GM12865 (cell line): Measurements from ENCODE around the gene ZNF57.
"Not testable (repeated sequence)": the region's sequence is repeated elsewhere in the genome, so short reads cannot be mapped to it uniquely, and the experiment has no call there.

Experiments used
- DNase-seq: peaks from one replicate; pipeline ENCODE4 v3.0.0; 2010; ENCODE audit warnings: low read depth
- H3K4me3 ChIP-seq: 2 replicates; pipeline ENCODE4 v1.5.1; 2011; ENCODE audit warnings: mild to moderate bottlenecking, low read depth, low read length, control low read depth
- CTCF ChIP-seq: IDR thresholded peaks from 2 replicates; pipeline ENCODE4 v1.5.1; 2011; ENCODE audit warnings: low read length, control low read depth, low read depth, inconsistent platforms; ENCODE audit not compliant: insufficient read depth; ENCODE audit errors: missing control alignments

Gene ZNF57

DNA sequence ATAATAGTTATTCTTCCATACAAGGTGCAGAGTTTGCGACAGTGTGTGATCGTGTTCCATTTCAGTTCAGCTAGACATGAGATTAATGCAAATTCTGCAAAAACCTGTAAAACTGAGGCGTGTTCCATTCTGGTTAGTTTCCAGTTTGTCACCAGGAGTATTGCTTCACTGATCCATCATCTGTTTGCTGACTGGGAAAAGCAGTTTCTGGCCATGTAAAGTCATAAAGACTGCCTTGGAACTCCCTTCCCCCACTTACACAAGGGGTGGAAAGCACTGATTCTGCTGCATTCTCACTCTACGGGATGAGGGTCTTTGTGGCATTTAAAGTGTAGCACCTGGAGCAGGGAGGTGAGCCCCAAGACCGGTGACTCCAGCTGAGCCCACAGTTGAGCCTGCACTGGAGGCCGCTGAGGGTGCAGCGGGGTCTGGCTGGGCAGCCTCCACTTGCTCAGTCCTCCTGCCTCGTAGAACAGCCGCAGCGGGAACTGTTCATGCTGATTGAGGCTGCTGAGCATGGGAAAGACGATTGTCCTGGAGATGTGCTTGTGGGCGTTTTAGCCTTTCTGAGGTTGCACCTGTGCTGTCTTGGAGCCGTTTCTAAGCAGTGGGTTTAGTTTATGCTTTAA is 2.0 kb downstream of the ZNF57 start:
- DNase-seq, result no peak
- no peak for TF ChIP-seq CTCF
- H3K4me3 ChIP-seq, result no peak overlapping the region

DNA sequence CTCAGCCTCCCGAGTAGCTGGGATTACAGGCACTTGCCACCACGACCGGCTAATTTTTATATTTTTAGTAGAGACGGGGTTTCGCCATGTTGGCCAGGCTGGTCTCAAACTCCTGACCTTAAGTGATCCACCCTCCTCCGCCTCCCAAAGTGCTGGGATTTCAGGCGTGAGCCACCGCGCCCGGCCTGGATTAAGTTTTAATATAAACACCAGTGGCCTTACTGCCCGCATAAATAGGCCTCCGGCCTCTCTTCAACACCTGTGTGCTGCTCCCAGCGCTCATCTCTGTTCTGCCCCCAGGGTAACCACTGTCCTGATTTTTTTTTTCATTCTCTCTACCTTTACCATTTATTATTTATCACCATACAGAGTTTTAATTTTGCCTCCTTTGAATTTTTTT is 2.6 kb downstream of the ZNF57 start:
- H3K4me3 ChIP-seq, DNase-seq: not testable (repeated sequence)

DNA sequence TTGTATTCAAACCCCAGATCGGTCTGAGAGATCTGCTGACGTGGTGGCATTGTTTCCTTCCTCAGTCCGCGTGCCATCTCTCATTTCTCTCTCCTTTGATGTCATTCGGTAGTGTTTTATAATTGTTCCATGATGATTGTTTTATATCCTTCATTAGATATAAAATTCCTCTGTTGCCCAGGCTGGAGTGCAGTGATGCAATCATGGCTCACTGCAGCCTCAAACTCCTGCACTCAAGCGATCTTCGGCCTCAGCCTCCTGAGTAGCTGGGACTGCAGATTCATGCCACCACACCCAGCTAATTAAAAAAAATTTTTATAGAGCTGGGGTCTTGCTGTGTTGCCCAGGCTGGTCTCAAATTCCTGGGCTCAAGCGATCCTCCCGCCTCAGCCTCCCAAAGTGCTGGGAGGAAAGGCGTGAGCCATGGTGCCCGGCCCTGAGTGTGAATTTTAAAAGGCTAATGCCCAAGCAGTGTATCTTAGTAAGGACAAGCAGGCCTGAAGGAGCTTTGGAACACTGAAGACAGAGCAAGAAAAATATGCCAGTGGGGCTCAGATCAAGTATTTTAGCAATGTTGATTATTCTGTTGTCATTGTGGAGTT is 5.3 kb downstream of the ZNF57 start:
- no peak overlapping the region for H3K4me3 ChIP-seq
- DNase-seq, result no peak
- no peak for TF ChIP-seq CTCF

- no peak for TF ChIP-seq CTCF
- no peak for DNase-seq
- H3K4me3 ChIP-seq, result no peak overlapping the region
Observed at GRCh38 chr19:2906631-2907195, 6.0 kb downstream of the ZNF57 start.

DNA sequence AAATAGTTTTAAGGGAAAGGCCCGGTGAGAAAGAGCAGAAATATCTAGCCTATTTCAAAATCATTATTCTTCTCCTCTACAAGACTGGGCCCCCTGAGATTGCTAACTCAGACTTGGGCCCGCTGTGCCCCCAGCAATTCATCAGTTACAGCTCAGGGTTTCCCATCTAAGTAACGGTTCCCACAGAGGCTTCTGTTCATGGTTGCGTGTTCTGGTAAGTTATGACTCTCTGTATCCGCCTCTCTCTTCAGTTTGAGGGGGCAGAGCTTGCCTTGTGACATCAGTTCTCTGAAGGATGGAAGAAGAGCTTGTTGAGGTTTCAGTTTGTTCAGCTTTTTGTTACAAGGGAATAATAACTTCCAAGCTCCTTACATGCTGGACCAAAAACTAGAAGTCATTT is 11.6 kb downstream of the ZNF57 start:
- DNase-seq, result no peak
- TF ChIP-seq CTCF, result no peak

DNA sequence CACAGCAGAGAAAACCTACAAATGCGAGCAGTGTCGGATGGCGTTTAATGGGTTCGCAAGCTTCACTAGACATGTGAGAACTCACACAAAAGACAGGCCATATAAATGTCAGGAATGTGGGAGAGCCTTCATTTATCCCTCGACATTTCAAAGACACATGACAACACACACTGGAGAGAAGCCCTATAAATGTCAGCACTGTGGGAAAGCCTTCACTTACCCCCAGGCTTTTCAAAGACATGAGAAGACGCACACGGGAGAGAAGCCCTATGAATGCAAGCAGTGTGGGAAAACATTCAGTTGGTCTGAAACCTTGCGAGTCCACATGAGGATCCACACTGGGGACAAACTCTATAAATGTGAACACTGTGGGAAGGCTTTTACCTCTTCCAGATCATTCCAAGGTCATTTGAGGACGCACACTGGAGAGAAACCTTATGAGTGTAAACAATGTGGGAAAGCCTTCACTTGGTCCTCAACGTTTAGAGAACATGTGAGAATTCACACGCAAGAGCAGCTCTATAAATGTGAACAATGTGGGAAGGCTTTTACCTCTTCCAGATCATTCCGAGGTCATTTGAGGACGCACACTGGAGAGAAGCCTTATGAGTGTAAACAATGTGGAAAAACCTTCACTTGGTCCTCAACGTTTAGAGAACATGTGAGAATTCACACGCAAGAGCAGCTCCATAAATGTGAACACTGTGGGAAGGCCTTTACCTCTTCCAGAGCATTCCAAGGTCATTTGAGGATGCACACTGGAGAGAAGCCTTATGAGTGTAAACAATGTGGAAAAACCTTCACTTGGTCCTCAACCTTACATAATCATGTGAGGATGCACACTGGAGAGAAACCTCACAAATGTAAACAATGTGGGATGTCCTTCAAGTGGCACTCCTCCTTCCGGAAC is 16.8 kb downstream of the ZNF57 start:
- no peak overlapping the region for H3K4me3 ChIP-seq
- TF ChIP-seq CTCF, result no peak
- no peak for DNase-seq

More for the DNA sequence above, 11.6 kb downstream of the ZNF57 start:
- no peak overlapping the region for H3K4me3 ChIP-seq

GRCh38 chr19:2922987-2923386 is 22.3 kb downstream of the ZNF57 start:
- no peak for DNase-seq
- H3K4me3 ChIP-seq, result no peak overlapping the region
- no peak for TF ChIP-seq CTCF
